ENCODE data around the gene ADH1A. TPM values are rescaled to one million over a fixed set of nuclear protein-coding genes. Genes with fewer than 3 reads are reported as not detected.
"Not testable (repeated sequence)": the region's sequence is repeated elsewhere in the genome, so short reads cannot be mapped to it uniquely, and the experiment has no call there.

The ADH1A gene
- polyA plus RNA-seq, 1 donor from 2014 or later: not detected

GRCh38 chr4:99234331-99235010, 56.3 kb downstream of the ADH1A start:
- Mint-ChIP-seq H3K4me3 (no peak overlapping the region), H3K27ac (no peak overlapping the region), H3K4me1 (no peaks in the 10 kb centered on the region), H3K27me3 (peaks cover 4% of the 10 kb centered on the region), H3K9me3 (peaks cover 4 to 11% (median 10%) of the 10 kb centered on the region in 3 donors), H3K36me3 (no peaks in the 10 kb centered on the region)

- not testable (repeated sequence) for H3K36me3 Mint-ChIP-seq, H3K4me3 Mint-ChIP-seq, H3K27me3 Mint-ChIP-seq, H3K27ac Mint-ChIP-seq, H3K4me1 Mint-ChIP-seq
- peaks cover 2 to 11% (median 10%) of the 10 kb centered on the region in 3 donors for H3K9me3 Mint-ChIP-seq
Measured at GRCh38 chr4:99233397-99233796, 57.4 kb downstream of the ADH1A start.

GRCh38 chr4:99228706-99229105, 62.1 kb downstream of the ADH1A start:
- not testable (repeated sequence) for H3K4me1 Mint-ChIP-seq, H3K4me3 Mint-ChIP-seq, H3K36me3 Mint-ChIP-seq, H3K27me3 Mint-ChIP-seq, H3K27ac Mint-ChIP-seq
- H3K9me3 Mint-ChIP-seq: peaks cover 4 to 19% (median 8%) of the 10 kb centered on the region in 3 donors

- not testable (repeated sequence) for H3K27ac Mint-ChIP-seq, H3K4me1 Mint-ChIP-seq, H3K4me3 Mint-ChIP-seq, H3K36me3 Mint-ChIP-seq, H3K27me3 Mint-ChIP-seq
- peaks cover 4 to 19% (median 8%) of the 10 kb centered on the region in 3 donors for H3K9me3 Mint-ChIP-seq
Measured at GRCh38 chr4:99227646-99228045, 63.1 kb downstream of the ADH1A start.

Other genes with a start within 250 kb of the ADH1A start
- gene ADH5, start 202.2 kb downstream of the ADH1A start, polyA plus RNA-seq: 84.5 TPM
- not detected for gene ADH4, start 146.7 kb downstream of the ADH1A start, polyA plus RNA-seq
- gene ADH6, start 71.7 kb downstream of the ADH1A start, polyA plus RNA-seq: not detected
- gene ADH1B, start 30.4 kb upstream of the ADH1A start, polyA plus RNA-seq: not detected
- not detected for gene ADH1C, start 61.8 kb upstream of the ADH1A start, polyA plus RNA-seq
- not detected for gene ADH7, start 144.4 kb upstream of the ADH1A start, polyA plus RNA-seq
- gene C4orf17, start 220.0 kb upstream of the ADH1A start, polyA plus RNA-seq: not detected